Stomach smooth muscle (tissue), 2 donors: ENCODE measurements around the gene HOGA1.
"Not testable (repeated sequence)": the region's sequence is repeated elsewhere in the genome, so short reads cannot be mapped to it uniquely, and the experiment has no call there.

ENCODE experiments used
- H3K27ac ChIP-seq: one replicate; pipeline ENCODE4 v1.7.0; 2013; ENCODE audit warnings: mild to moderate bottlenecking, low read length, inconsistent platforms
- H3K27me3 ChIP-seq, 2 donors: one replicate each; pipeline ENCODE4 v1.7.0; 2013; ENCODE audit warnings: low read length in 2 of 2; ENCODE audit not compliant: insufficient read depth in 2 of 2, control insufficient read depth in 1 of 2
- H3K36me3 ChIP-seq, 2 donors: one replicate each; pipeline ENCODE4 v1.7.0; 2013; ENCODE audit warnings: low read length in 2 of 2; ENCODE audit not compliant: control insufficient read depth in 2 of 2, insufficient read depth in 2 of 2
- H3K4me1 ChIP-seq: one replicate; pipeline ENCODE4 v1.7.0; 2013; ENCODE audit warnings: low read length; ENCODE audit not compliant: control insufficient read depth, insufficient read depth
- H3K4me3 ChIP-seq, 2 donors: one replicate each; pipeline ENCODE4 v1.7.0; 2013; ENCODE audit warnings: low read length in 2 of 2
- H3K9ac ChIP-seq, 2 donors: one replicate each; pipeline ENCODE4 v1.7.0; 2013; ENCODE audit warnings: low read length in 2 of 2, mild to moderate bottlenecking in 1 of 2
- H3K9me3 ChIP-seq, 2 donors: one replicate each; pipeline ENCODE4 v1.7.0; 2013; ENCODE audit warnings: low read length in 2 of 2; ENCODE audit not compliant: control insufficient read depth in 2 of 2
- donor health status: healthy.
- donor health status: Pancreatic carcinoma.

HOGA1 gene

DNA sequence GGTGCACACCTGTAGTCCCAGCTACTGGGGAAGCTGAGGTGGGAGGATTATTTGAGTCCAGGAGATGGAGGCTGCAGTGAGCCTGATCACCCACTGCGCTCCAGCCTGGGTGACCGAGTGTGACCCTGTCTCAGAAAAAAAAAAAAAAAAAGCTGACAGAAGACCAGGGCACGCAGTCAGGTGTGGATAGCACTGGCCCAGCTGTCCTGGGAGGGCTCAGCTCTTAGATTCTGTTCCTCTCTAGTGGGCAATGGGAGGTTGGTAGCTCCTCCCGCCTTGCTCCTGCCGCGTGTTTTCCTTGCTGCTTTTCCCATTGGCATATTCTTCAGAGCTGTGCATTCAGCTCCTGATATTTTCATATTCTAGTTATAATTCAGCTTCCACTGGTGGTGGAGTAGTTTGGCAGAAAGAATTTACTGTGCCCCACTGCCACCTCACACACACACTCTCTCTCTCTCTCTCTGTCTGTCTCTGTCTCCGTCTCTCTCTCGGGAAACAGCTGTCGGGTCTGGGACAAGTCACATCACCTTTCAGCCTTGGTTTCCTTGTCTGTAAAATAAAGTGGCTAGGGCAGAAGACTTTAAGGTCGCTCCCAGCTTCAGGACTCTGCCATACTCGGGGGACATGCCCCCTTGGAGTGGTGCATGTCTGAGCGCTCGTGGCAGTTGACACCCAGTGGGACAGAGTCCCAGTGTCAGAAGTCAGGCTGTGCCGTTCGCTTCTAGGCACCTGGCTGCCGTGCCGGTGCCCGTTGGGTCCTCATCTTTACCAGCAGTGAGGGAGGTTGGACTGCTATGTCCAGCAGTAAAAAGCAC lies 37.5 kb upstream of the HOGA1 start:
- no peaks in the 10 kb centered on the region for H3K27me3 ChIP-seq
- no peak overlapping the region for H3K9ac ChIP-seq
- no peak overlapping the region for H3K4me3 ChIP-seq
- no peaks in the 10 kb centered on the region for H3K9me3 ChIP-seq
- H3K4me1 ChIP-seq, result peaks cover 22% of the 10 kb centered on the region
- H3K27ac ChIP-seq, result no peak overlapping the region
- no peaks in the 10 kb centered on the region for H3K36me3 ChIP-seq

DNA sequence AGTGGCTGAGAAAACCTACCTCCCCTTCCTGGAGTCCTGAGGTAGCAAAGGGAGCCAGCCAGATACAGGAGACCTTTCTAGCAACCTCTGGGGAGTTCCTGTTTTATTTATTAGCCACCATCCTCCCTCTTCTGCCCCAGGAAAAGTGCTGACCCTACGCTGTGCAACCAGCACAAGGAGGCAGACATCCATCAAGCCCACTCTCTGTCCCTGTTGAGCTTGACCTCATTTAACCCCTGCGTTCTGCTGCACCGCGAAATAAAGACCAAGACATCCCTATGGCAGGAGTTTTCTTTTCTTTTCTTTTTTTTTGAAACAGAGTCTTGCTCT lies 37.0 kb upstream of the HOGA1 start:
- H3K9me3 ChIP-seq, result no peaks in the 10 kb centered on the region
- no peak overlapping the region for H3K27ac ChIP-seq
- no peaks in the 10 kb centered on the region for H3K27me3 ChIP-seq
- H3K36me3 ChIP-seq, result no peaks in the 10 kb centered on the region
- H3K4me1 ChIP-seq, result peaks cover 17% of the 10 kb centered on the region
- no peak overlapping the region for H3K9ac ChIP-seq
- no peak overlapping the region for H3K4me3 ChIP-seq

- Histone ChIP-seq H3K9ac (no peak overlapping the region), H3K27ac (no peak overlapping the region), H3K4me3 (no peak overlapping the region), H3K36me3 (no peaks in the 10 kb centered on the region), H3K27me3 (no peaks in the 10 kb centered on the region), H3K9me3 (no peaks in the 10 kb centered on the region), H3K4me1 (peaks cover 10% of the 10 kb centered on the region)
These were observed 36.2 kb upstream of the HOGA1 start for GRCh38 chr10:97547962-97548361.

GRCh38 chr10:97548828-97549455 lies 35.2 kb upstream of the HOGA1 start:
- no peak overlapping the region for H3K27ac ChIP-seq
- no peak overlapping the region for H3K9ac ChIP-seq
- H3K4me3 ChIP-seq, result no peak overlapping the region
- peaks cover 6% of the 10 kb centered on the region for H3K4me1 ChIP-seq
- H3K27me3 ChIP-seq, result no peaks in the 10 kb centered on the region
- H3K36me3 ChIP-seq, result no peaks in the 10 kb centered on the region
- no peaks in the 10 kb centered on the region for H3K9me3 ChIP-seq

GRCh38 chr10:97549587-97550322 lies 34.4 kb upstream of the HOGA1 start:
- Histone ChIP-seq H3K36me3 (no peaks in the 10 kb centered on the region), H3K27me3 (no peaks in the 10 kb centered on the region), H3K27ac (no peak overlapping the region), H3K9me3 (no peaks in the 10 kb centered on the region), H3K4me3 (no peak overlapping the region), H3K9ac (no peak overlapping the region), H3K4me1 (peaks cover 6% of the 10 kb centered on the region)

DNA sequence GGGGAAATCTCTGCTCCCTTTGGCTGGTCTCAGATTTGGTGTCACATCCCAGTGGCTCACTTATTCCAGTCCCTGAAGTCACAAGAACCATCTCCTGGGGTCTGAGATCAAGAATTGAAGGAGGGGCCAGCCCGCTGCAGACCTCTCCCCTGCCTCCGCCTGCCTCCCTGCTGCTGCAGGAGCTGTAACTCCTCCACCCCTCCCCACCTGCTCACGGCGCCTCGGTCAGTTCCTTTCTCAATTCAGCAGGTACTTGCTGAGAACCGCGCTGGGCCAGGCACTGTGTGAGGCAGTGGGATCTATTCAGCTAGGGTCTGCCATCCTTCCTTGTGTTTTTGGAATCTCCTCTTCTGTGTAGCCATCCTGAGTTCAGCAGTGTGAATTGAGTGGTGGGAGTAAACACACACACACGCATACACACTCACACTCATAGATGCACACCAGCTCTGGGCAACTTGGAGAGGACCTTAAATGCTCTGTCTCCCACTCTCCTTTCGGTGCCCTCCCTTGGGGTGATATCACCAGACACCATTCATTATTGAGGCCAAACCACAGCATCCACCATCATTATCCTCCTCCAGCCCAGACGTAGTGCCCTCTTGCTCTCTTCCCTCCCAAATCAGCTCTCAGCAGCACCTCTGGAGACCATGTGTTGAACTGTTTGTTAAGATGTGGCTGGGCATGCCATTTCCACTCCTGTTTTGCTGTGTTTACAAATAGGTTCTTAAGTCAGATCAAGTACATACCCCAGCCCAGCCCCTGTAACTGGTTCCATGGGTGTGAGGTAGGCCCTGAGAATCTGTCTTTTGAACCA lies 33.6 kb upstream of the HOGA1 start:
- Histone ChIP-seq H3K27ac (no peak overlapping the region), H3K27me3 (no peaks in the 10 kb centered on the region), H3K4me3 (no peak overlapping the region), H3K9ac (no peak overlapping the region), H3K9me3 (no peaks in the 10 kb centered on the region), H3K4me1 (peaks cover 6% of the 10 kb centered on the region), H3K36me3 (no peaks in the 10 kb centered on the region)

- no peaks in the 10 kb centered on the region for H3K9me3 ChIP-seq
- H3K4me3 ChIP-seq, result no peak overlapping the region
- H3K36me3 ChIP-seq, result no peaks in the 10 kb centered on the region
- no peaks in the 10 kb centered on the region for H3K27me3 ChIP-seq
- peaks cover 6% of the 10 kb centered on the region for H3K4me1 ChIP-seq
- no peak overlapping the region for H3K9ac ChIP-seq
- no peak overlapping the region for H3K27ac ChIP-seq
These were observed 32.9 kb upstream of the HOGA1 start for GRCh38 chr10:97551271-97551670.

- H3K27ac ChIP-seq, result no peak overlapping the region
- H3K9me3 ChIP-seq, result no peaks in the 10 kb centered on the region
- no peak overlapping the region for H3K4me3 ChIP-seq
- no peaks in the 10 kb centered on the region for H3K36me3 ChIP-seq
- H3K4me1 ChIP-seq, result peaks cover 6% of the 10 kb centered on the region
- H3K9ac ChIP-seq, result no peak overlapping the region
- H3K27me3 ChIP-seq, result no peaks in the 10 kb centered on the region
These were observed 30.6 kb upstream of the HOGA1 start for GRCh38 chr10:97553575-97554031.

DNA sequence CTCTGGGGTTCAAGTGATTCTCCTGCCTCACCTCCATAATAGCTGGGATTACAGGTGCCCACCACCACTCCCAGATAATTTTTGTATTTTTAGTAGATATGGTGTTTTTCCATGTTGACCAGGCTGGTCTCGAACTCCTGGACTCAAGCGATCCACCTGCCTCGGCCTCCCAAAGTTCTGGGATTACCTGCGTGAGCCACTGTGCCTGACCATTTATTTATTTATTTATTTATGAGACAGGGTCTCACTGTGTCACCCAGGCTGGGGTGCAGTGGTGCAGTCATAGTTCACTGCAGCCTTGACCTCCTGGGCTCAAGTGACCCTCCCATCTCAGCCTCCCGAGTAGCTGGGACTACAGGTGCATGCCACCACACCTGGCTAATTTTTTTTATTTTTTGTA lies 29.9 kb upstream of the HOGA1 start:
- H3K27me3 ChIP-seq, H3K27ac ChIP-seq, H3K4me1 ChIP-seq, H3K9me3 ChIP-seq, H3K36me3 ChIP-seq, H3K9ac ChIP-seq, H3K4me3 ChIP-seq: not testable (repeated sequence)

DNA sequence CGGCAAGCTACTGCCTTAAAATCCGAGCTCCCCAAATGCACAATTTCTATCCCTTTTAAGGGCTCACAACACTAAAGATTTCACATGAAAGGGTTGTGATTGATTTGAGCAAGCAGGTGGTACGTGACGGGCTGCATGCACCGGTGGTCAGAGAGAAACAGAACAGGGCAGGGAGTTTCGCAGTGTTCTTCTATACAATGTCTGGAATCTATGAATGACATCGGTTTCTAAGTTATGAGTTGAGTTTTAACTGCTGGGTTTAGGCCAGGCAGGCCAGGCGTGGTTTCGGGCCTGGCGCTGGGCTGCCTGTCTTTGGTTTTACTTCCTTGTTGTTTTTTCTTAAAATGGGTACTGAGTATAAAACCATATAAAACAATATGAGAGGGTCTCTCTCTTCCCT lies 28.6 kb upstream of the HOGA1 start:
- not testable (repeated sequence) for H3K4me1 ChIP-seq, H3K4me3 ChIP-seq, H3K36me3 ChIP-seq, H3K27ac ChIP-seq, H3K9ac ChIP-seq, H3K27me3 ChIP-seq, H3K9me3 ChIP-seq
